Esophagus (tissue), 2 donors: Measurements from ENCODE around the gene TMEM126A. TPM values are rescaled to one million over a fixed set of nuclear protein-coding genes. Genes with fewer than 3 reads are reported as not detected.
A peak's percentile ranks its signal among the peaks of the same experiment; 100 is the strongest.
"Not testable (repeated sequence)": the region's sequence is repeated elsewhere in the genome, so short reads cannot be mapped to it uniquely, and the experiment has no call there.

Experiments used
- H3K27ac ChIP-seq, 2 donors: one replicate each; pipeline ENCODE4 v1.5.1; 2013; ENCODE audit warnings: low read depth in 2 of 2, mild to moderate bottlenecking in 2 of 2, inconsistent platforms in 1 of 2, low read length in 1 of 2, moderate library complexity in 1 of 2
- H3K27me3 ChIP-seq, 2 donors: one replicate each; pipeline ENCODE4 v1.6.1; 2013; ENCODE audit warnings: low read length in 2 of 2, control low read depth in 1 of 2, mild to moderate bottlenecking in 1 of 2; ENCODE audit not compliant: insufficient read depth in 2 of 2, control insufficient read depth in 1 of 2
- H3K36me3 ChIP-seq, 2 donors: one replicate each; pipeline ENCODE4 v1.6.1; 2013; ENCODE audit warnings: low read length in 1 of 2; ENCODE audit not compliant: control insufficient read depth in 2 of 2, insufficient read depth in 2 of 2
- H3K4me1 ChIP-seq, 2 donors: one replicate each; pipeline ENCODE4 v1.6.1; 2013; ENCODE audit warnings: low read length in 1 of 2; ENCODE audit not compliant: control insufficient read depth in 2 of 2, insufficient read depth in 2 of 2
- H3K4me3 ChIP-seq, 2 donors: one replicate each; pipeline ENCODE4 v1.5.1; 2013; ENCODE audit warnings: low read length in 2 of 2, mild to moderate bottlenecking in 2 of 2, low read depth in 1 of 2, moderate library complexity in 1 of 2
- H3K9me3 ChIP-seq, 2 donors: one replicate each; pipeline ENCODE4 v1.6.1; 2013; ENCODE audit warnings: mild to moderate bottlenecking in 2 of 2, low read depth in 1 of 2, low read length in 1 of 2, moderate library complexity in 1 of 2; ENCODE audit not compliant: control insufficient read depth in 2 of 2, insufficient read depth in 1 of 2
- WGBS, 2 donors: extraction: QIAGEN DNeasy Blood & Tissue Kit; methylation state at CpG; one replicate each; pipeline ENCODE4 v1.1.7; 2013; 5-methylcytosine and 5-hydroxymethylcytosine counted together
- polyA plus RNA-seq, 2 donors: library from polyadenylated mRNA; stranded (reverse); fragments of 200-250 nt; gene quantifications; one replicate each; pipeline ENCODE4 v1.2.3, GENCODE V29; 2013
- donor health status: healthy with polysubstance abuse.
- donor health status: Bipolar disorder and iron deficiency.

The TMEM126A gene
- polyA plus RNA-seq, 2 donors = 33.3 to 45.6 TPM

- no peaks in the 10 kb centered on the region for H3K4me1 ChIP-seq
- WGBS, 2 donors = 89 to 91% methylated on average over 1 of the region's 1 CpG
- no peak overlapping the region for H3K27ac ChIP-seq
- H3K4me3 ChIP-seq = no peak overlapping the region
- no peaks in the 10 kb centered on the region for H3K27me3 ChIP-seq
- H3K9me3 ChIP-seq = peaks cover 0 to 3% of the 10 kb centered on the region in 2 donors
- H3K36me3 ChIP-seq = no peaks in the 10 kb centered on the region
Measured at GRCh38 chr11:85668157-85668556, 20.4 kb downstream of the TMEM126A start.

GRCh38 chr11:85670949-85671663, 23.3 kb downstream of the TMEM126A start:
- not testable (repeated sequence) for H3K27me3 ChIP-seq, H3K36me3 ChIP-seq, H3K4me3 ChIP-seq, H3K9me3 ChIP-seq, H3K4me1 ChIP-seq, H3K27ac ChIP-seq

DNA sequence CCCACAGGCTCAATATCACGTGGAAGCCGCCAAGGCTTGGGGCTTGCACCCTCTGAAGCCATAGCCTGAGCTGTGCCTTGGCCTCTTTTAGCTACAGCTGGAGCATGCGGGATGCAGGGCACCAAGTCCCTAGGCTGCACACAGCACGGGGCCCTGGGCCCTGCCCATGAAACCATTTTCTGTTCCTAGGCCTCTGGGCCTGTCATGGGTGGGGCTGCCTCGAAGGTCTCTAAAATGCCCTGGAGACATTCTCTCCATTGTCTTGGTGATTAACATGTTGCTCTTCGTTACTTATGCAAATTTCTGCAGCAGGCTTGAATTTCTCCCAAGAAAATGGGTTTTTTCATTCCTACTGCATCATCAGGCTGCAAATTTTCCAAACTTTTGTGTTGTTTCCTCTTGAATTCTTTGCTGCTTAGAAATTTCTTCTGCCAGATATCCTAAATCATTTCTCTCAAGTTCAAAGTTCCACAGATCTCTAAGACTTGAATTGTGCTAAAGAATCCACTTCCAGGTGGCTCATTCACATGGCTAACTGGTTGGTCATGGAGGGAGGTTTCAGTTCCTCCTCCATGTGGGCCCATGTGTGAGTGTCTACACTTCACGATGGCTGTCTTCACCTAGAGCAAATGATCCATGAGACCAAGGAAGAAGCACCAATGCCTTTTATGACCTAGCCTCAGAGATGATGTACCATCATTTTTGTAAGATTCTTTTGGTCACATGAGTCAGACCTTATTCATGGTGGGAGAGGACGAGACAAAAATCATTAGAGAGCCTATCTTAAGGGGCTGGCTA, 24.5 kb downstream of the TMEM126A start:
- no peaks in the 10 kb centered on the region for H3K27me3 ChIP-seq
- H3K4me1 ChIP-seq = no peaks in the 10 kb centered on the region
- H3K9me3 ChIP-seq = no peaks in the 10 kb centered on the region
- H3K36me3 ChIP-seq = no peaks in the 10 kb centered on the region
- WGBS, 2 donors = 83 to 87% methylated on average over 8 of the region's 8 CpGs
- no peak overlapping the region for H3K4me3 ChIP-seq
- H3K27ac ChIP-seq = no peak overlapping the region

- 91 to 94% methylated on average over 3 of the region's 3 CpGs for WGBS, 2 donors
- no peaks in the 10 kb centered on the region for H3K4me1 ChIP-seq
- no peaks in the 10 kb centered on the region for H3K36me3 ChIP-seq
- no peaks in the 10 kb centered on the region for H3K9me3 ChIP-seq
- H3K4me3 ChIP-seq = no peak overlapping the region
- no peak overlapping the region for H3K27ac ChIP-seq
- H3K27me3 ChIP-seq = no peaks in the 10 kb centered on the region
Measured at GRCh38 chr11:85673393-85673792, 25.6 kb downstream of the TMEM126A start.

DNA sequence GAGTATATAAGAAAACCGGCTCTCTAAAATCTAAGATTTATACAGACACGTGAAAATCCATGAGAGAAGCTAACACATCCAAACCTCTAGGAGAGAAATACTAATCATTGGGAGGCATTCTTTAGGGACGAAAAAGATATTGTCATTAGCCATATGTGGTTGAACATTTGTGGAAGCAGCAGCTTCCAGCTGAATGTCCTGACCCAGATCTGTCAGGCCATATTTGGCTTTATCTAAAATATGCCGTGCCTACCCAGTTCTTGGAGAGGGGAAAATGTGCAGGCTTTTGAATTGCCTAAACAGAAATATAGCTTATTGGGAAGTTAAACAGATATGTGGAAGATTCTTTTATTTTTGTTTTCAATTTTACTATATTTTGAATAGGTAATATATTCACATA, 31.8 kb downstream of the TMEM126A start:
- Histone ChIP-seq H3K9me3 (no peaks in the 10 kb centered on the region), H3K4me1 (peaks cover 0 to 2% of the 10 kb centered on the region in 2 donors), H3K27me3 (no peaks in the 10 kb centered on the region), H3K27ac (no peak overlapping the region), H3K4me3 (no peak overlapping the region), H3K36me3 (no peaks in the 10 kb centered on the region)
- WGBS, 2 donors = 70 to 79% methylated on average over 4 of the region's 4 CpGs

- Histone ChIP-seq H3K9me3 (no peaks in the 10 kb centered on the region), H3K27me3 (no peaks in the 10 kb centered on the region), H3K4me1 (peaks cover 0 to 2% of the 10 kb centered on the region in 2 donors), H3K27ac (no peak overlapping the region), H3K36me3 (no peaks in the 10 kb centered on the region), H3K4me3 (no peak overlapping the region)
- 68 to 74% methylated on average over 1 of the region's 1 CpG for WGBS, 2 donors
Measured at GRCh38 chr11:85680897-85681296, 33.1 kb downstream of the TMEM126A start.

GRCh38 chr11:85682330-85683305, 34.9 kb downstream of the TMEM126A start:
- Histone ChIP-seq H3K36me3 (no peaks in the 10 kb centered on the region), H3K27me3 (no peaks in the 10 kb centered on the region), H3K4me1 (peaks cover 0 to 2% of the 10 kb centered on the region in 2 donors), H3K4me3 (peak overlapping the region; percentile 39 to 60), H3K9me3 (no peaks in the 10 kb centered on the region), H3K27ac (no peak overlapping the region)
- 24 to 30% methylated on average over 36 to 43 of the region's 43 CpGs for WGBS, 2 donors

- 65 to 68% methylated on average over 15 of the region's 15 CpGs for WGBS, 2 donors
- H3K4me3 ChIP-seq = peak overlapping the region in 1 of 2 donors; percentile 12
Measured at GRCh38 chr11:85685125-85685819, 37.5 kb downstream of the TMEM126A start.

More at GRCh38 chr11:85685125-85685819, 37.5 kb downstream of the TMEM126A start:
- no peaks in the 10 kb centered on the region for H3K27me3 ChIP-seq
- H3K4me1 ChIP-seq = peaks cover 0 to 2% of the 10 kb centered on the region in 2 donors
- no peaks in the 10 kb centered on the region for H3K9me3 ChIP-seq
- no peaks in the 10 kb centered on the region for H3K36me3 ChIP-seq
- H3K27ac ChIP-seq = peak overlapping the region; percentile 30 to 38
